ENCODE results near the gene AARS2.

GRCh38 chr6:44298055-44298803 is 14.9 kb downstream of the AARS2 start:
- TF ChIP-seq POLR2A (IDR thresholded peaks at IDR 0.05; ENCODE audit: low read length) (no peak), RFX5 (IDR thresholded peaks at IDR 0.05) (no peak), USF2 (IDR thresholded peaks at IDR 0.05) (no peak), CTCF (IDR thresholded peaks at IDR 0.05) (no peak), JUNB (IDR thresholded peaks at IDR 0.05) (no peak), SMC3 (IDR thresholded peaks at IDR 0.05) (no peak), EP300 (IDR thresholded peaks at IDR 0.05) (no peak), NPAS2 (CRISPR knock-in tag; IDR thresholded peaks at IDR 0.05; ENCODE audit: borderline replicate concordance) (no peak), CHD4 (IDR thresholded peaks at IDR 0.05; ENCODE audit: borderline replicate concordance) (no peak), REST (IDR thresholded peaks at IDR 0.05) (no peak)
